HG02943 (cell line): ENCODE measurements around the gene DCAF15.

ENCODE experiments used
- ATAC-seq: cut with Tn5 transposase; IDR thresholded peaks from one replicate; pipeline ENCODE4 v1.9.1; 2021; ENCODE audit warnings: mild to moderate bottlenecking, low read depth, moderate library complexity; ENCODE audit not compliant: unreplicated experiment

DCAF15 gene

DNA sequence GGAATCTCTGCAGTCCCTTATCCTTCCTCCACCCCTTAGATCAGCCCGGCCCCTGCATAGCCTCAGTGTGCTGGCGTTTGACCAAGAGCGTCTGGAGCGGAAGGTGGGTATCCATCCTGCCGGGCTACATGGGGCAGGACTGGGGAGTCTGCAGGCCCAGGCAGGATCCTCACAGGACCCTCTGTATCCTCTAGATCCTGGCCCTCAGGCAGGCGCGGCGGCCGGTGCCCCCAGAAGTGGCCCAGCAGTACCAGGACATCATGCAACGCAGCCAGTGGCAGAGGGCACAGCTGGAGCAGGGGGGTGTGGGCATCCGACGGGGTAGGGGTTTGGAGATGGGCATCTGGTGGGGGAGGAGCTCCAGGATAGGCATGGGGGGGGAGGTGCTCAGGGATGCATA is 23.0 kb upstream of the DCAF15 start:
- ATAC-seq = no peak

DNA sequence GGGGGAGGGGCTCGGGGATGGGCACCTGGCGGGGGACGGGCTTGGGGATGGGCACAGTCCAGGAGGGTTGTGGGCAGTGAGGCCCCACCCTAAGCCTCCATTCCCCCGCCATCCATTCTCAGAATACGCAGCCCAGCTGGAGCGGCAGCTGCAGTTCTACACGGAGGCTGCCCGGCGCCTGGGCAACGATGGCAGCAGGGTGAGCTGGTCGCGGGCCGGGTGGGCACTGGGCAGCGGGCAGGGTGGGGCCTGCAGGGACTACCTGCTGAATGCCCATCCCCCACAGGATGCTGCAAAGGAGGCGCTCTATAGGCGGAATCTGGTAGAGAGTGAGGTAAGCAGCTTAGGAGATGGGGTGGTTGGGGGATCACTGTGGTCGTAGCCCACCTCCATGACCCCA is 22.4 kb upstream of the DCAF15 start:
- no peak for ATAC-seq

DNA sequence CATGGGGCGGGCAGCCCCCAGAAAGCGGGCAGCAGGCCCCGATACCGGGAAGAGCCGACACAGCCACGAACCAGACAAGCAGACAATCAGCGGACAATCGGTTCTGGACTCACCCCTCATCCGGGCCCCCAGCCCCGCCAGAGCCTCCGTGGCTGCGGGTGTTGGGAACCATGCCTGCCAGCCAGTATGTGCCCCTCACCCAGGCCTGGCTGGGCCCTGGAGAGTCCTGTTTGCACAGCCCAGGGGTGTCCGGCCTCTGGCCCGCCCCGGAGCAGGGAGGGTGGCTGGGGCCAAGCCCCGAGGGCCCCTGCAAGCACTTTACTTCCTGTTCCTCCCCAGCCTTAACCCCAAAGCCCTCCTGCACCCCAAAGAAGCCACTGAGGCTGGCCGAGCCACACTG is 21.9 kb upstream of the DCAF15 start:
- no peak for ATAC-seq

DNA sequence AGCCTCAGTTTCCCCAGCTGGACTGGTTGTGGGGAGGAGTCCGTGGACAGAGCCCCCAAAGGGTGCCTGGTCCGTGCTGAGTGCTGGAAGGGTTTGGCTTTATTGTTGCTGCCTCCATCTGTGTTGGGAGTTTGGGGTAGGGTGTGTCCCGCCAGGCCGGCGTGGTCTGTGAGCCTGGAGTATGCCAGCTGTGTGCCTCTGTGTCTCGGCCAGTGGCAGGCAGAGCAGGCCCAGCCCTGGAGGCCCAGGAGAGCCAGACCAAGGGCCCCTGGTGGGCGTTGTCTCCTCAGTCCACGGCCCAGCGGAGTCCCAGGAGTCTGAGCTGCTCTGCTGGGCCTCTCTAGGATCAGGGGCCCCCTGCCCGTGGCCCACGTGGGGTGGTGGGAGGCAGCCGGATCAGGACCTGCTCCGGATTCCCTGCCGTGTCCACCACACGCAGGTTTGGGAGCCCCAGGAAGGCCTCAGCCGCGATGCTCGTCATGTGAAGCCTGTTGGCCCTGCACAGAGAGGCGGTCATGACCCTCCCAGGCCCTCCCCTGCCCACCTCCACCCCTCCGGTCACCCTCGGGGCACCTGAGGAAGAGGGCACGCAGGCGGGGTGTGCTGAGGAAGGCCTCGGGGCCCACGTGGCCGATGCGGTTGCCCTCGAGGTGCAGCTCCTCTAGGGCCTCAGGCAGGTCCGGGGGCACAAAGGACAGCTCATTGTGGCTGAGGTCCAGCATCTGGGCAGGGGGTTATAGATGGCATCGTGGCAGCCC is 20.7 kb upstream of the DCAF15 start:
- no peak for ATAC-seq

DNA sequence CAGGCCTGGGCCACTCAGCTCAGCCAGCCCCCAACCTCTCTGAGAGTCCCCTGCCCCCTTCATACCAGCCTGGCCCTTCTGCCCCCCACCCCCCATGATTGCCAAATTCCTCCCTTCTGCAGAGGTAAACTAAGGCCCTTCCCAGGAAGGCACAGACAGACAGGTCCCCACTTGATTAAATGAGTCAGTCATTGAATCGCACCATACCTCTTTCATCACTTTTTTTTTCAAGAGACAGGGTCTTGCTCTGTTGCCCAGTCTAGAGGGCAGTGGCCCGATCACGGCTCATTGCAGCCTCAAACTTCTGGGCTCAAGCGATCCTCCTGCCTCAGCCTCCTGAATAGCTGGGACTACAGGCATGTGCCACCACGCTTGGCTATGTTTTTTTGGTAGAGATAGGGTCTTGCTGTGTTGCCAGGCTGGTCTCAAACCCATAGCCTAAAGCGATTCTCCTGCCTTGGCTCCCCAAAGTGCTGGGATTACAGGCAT is 20.1 kb upstream of the DCAF15 start:
- no peak for ATAC-seq

DNA sequence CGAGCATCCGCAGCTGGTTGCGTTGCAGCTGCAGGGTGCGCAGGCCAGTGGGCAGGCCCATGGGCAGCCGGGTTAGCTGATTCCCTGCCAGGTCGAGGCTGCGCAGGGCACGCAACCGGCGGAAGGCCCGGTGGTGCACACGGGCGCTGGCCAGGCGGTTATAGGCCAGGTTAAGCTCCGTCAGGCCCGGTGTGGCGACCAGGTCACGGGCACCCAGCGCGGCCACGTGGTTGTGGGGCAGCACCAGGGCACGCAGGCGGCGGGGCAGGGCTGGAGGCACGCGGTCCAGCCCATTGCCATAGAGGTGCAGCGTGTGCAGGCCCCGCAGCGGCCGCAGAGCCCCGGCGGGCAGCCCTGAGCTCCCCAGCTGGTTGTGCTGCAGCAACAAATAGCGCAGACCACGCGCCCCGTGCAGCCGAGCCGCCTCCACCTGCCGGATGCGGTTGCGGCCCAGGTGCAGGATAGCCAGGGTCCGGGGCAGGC is 19.4 kb upstream of the DCAF15 start:
- ATAC-seq = no peak

DNA sequence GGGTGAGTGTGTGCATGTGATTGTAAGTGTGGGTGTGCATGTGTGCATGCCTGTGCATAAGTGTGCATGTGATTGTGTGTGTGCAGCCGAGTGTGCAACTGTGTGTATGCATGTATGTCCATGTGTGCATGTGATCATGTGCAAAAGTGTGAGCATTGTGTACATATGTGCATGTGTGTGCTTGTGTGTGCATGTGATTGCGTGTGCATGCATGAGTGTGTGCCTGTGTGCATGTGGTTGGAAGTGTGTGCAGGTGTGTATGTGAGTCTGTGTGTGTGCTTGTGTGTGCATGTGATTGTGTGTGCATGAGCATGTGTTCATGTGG is 17.6 kb upstream of the DCAF15 start:
- ATAC-seq = no peak

DNA sequence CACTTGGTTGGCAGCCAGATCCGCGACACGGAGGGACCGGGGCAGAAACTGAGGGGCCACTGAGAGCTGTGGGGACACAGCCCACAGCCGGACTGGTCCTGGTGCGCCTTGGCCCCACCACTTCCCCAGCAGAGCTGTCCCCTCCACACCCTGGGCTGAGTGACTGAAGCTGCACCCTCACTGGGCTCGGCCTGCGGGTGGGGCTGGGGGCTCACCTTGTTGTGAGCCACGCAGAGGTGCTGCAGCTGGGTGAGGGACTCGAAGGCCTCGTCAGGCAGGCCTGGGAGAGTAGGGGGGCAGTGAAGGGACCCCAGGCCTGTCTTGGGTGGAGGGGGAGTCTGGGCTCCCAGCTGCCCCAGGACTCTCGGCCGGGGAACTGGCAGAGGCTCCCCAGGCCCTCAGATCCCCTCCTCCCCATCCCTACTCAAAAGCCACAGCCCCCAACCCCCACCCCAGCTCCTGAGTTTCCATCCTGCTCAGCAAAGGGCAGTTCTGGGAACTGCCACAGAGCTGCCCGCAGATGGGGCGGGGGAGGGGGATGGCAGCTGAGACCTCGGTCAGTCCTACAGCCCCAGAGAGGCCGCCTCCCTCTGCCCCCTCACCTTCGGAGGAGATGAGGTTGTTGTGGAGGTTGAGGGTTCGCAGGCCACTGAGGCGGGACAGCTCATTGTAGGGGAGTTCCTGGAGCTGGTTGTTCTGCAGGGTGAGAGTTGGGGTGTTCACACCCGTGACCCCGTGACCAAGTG is 16.4 kb upstream of the DCAF15 start:
- ATAC-seq = no peak

DNA sequence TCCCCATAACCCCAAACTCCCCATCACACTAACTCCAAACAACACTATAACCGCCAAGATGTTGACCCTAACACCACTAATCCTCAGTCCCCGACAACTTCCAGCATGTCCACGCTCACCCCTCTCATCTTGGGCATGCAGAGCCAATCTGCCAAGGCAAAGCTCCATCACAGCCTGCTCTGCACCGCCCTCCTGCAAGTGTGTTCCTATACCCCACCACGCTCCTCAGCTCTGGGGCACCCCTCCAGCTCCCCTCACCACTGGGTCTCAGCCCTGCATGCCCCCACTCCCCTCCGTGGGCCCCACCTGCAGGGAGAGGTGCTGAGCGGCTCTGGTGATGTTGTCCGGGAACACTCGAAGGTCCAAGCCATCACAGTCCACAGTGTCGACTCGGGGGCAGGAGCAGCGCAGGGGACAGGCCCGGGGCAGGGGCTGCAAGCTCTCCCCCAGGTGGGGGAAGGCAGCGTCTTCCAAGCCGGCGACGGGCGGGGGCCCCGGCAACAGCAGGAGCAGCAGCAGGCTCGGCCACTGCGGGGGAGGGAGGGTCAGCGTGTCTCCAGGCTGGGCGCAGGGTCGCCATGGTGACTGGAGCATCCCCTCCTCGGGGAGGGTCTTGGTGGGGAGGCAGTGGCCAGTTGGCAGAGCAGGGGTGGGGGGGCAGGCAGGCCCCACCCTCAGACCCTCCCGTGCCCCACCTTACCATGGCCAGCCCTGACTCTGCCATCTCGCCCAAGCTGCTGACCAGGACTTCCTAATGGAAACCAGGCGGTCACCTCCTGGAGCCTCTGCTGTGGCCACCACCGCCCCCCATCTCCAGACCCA is 14.6 kb upstream of the DCAF15 start:
- ATAC-seq = no peak

DNA sequence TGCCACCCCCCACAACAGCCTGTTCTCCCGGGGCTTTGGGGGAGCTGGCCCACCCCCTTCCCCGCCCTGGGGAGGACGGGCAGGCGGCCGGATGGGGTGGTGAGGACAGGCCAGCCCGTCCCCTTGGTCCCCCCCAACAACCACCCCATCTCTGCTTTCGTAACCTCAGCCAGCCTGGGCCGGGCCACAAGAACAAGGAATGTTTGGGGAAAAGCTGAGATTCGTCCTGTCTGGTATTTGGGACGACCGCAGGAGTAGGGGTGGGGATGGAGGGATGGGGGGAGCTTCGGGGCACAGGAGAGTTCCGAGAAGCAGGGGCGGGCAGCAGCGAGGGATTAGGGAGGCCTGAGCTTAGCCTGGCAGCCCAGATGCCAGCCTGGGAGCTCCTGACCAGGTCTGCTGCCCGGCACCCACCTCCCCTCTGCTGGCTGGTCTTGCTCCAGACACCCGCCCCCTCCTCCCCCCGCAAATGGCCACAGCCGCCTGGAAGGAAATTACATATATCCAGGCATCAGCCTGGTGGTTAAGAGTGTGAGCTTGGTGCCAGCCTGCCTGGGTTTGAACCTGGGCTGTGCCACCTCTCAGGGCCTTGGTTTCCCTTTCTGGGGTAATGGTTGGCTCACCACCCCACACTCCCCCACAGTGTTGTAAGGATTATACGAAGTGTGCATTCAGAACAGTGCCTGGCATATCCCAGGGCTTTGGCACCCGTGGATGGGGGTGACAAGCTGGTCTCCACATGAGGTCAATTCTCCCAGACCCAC is 13.8 kb upstream of the DCAF15 start, which contains the start of gene PODNL1:
Gene PODNL1, minus strand, starts transcription at position 117 of the 764 bp plus-strand sequence. CDS start 236 bp downstream, outside the sequence.
- ATAC-seq = no peak

DNA sequence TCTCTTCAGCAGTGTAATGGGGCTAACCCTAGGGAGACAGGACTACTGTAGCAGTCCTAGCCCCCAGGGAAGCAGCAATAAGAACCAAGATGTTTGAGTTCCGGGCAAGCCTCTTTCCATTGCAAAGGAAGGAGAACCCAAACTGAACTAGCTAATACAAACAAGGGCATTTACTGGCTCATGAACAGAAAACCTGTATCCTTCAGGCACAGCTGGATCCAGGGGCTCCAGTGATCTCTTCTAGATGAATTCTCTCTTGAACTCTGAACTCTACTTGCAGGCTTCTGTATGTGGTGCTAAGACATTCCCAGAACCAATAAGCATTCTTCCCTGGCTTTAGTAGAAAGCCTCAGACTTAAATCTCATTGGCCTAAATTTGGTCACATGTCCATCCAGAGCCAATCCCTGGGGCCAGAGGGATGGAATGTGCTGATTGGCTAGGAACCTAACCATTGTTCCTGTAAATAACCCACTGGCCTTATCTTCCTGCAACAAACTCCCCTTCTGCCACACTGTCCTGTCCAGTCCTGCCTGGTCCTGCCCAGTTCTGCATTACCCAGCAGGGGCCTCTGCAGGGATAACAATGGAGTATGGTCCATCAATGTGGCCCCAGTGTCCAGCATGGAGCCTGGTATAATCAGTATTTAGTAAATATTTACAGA is 10.2 kb upstream of the DCAF15 start:
- no peak for ATAC-seq

DNA sequence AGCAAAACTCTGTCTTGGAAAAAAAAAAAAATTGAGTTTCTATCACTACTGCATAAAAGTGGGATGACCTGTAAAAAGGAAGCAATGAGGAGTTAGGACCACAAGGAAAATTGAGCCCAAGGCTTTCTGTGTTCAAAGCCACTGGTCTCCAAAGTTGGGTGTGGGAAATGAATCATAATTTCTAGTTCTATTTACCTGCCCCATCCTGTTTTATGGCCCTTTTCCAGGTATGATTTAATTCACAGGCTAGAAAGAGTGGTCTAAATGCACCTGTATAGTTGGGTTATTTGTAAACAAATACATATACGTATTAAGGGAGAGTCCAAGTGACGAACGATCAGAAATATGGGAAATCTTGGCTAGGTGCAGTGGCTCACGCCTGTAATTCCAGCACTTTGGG is 5.9 kb upstream of the DCAF15 start:
- no peak for ATAC-seq

DNA sequence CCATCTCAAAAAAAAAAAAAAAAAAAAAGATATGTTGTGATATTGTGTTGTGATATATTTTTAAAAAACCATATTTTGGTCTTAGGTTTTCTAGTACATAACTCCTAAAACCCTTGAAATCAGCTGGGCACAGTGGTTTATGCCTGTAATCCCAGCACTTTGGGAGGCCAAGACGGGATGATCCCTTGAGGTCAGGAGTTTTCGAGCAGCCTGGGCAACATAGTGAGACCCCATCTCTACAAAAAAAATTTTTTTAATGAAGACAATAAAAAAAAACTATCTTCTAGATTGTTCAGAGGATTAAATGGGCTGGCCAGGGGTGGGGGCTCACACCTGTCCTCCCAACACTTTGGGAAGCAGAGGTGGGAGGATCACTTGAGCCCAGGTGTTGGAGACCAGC is 1.3 kb upstream of the DCAF15 start:
- no peak for ATAC-seq

DNA sequence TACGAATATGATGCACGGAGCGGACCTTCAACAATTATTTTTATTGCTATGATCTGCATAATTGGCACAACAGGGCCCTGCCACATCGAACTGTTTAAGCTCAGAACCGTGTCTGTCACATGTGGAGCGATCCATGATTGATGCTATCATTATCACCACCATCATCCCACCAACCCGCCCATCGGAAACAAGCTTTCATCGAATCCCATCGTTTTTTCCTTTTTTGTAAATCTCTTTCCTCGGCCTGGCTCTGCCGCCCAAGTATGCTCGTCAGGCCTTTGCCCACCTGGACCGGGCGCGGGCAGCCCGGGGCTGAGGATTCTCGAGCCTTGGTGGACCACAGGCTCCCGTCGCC is 533 bp upstream of the DCAF15 start:
- ATAC-seq = no peak

DNA sequence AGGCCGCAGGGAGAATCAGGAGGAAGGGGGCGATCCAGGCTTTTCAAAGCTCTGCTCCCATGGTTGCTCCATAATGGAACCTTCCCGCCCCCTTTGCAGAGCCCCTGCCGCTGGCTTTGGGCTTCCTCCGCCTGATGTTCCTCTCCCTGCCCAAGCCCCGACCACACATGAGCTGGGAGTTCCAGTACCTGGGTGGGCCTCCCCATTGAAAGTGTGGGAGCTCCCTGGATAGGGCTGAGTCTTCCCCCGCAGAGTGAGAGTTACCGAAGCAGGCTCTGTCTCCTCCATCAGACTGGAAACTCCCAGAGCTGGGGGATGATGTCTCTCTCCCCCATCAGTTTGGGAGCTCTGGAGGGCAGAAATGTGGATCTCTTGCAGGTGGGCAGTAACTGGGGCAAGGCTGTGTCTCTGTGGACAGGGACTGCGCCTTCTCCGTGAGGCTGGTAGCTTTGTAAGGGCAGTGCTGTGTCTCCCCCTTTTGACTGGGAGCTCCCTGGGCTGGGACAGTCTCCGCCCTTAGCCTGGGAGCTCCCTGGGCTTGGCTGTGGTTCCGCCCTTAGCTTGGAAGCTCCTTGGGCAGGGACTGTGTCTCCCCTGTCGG is 722 bp downstream of the DCAF15 start:
- no peak for ATAC-seq

DNA sequence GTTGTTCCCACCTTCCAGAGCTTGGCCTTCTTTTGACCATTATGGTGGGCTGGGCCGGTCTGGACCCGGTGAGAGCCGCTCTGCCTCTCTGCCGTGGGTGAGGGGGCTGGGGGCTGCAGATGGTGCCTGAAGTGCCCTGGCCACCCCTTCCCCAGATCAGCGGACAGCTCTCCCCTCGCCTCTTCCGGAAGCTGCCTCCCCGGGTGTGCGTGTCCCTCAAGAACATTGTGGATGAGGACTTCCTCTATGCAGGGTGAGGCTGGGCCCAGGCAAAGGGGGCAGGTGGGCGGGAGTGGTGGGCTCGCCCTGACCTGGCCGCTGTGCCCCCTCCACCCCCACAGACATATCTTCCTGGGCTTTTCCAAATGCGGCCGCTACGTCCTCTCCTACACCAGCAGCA is 1.9 kb downstream of the DCAF15 start:
- no peak for ATAC-seq

DNA sequence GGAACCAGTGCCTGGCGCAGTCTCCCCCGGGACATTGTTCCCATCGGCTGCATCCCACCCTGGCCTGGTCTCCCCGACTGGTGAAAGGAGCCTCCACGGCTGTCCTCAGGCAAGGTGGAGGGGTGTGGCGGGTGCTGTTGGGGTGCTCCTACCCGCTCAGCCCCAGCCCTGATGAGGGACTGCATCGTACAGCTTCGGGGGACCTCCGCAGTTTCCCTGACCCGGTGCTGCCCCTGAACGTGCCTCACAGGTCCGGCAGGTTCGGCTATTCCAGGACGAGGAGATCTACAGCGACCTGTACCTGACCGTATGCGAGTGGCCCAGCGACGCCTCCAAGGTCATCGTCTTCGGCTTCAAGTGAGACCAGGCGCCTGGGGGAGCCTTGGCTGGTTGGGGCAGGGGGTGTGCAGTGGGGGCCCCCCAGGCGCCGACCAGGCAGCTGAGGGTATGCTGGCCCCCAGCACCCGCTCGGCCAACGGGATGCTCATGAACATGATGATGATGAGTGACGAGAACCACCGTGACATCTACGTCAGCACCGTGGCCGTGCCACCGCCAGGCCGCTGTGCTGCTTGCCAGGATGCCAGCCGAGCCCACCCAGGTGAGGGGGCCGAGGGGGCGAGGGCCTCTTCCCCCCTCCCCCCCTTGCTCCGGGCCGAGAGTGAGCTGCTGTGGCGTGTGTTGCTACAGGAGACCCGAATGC is 3.5 kb downstream of the DCAF15 start:
- ATAC-seq = no peak

DNA sequence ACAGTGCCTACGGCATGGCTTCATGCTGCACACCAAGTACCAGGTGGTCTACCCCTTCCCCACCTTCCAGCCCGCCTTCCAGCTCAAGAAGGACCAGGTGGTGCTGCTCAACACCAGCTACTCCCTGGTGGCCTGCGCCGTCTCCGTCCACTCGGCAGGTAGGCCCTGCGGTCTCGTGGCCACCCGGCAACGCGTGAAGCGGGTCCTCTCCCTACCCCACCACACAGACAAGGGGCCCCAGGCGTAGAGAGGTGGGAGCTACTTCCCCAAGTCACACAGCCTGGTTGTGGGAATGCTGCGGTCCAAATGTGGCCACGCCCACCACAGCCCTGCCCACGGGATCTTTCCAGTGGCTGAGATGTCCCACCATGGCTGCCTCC is 4.0 kb downstream of the DCAF15 start:
- no peak for ATAC-seq

DNA sequence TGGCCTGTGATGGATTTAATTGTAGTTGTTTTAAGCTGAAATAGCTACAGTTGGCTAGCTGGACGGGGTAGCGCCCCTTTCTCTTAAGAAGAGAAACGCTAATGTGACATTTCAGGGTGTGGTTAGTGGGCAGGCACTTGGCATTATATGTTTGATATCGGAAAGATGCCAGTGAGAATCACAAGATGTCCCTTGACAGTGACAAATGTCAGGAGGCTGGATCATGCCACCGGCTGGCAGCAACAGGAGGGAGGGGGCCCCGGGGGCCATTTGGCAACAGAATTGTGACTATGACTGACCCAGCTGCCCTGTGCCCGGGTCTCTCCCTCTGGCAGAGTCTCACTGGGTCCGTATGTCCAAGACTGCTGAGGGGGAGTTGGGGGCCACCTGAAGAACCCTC is 4.7 kb downstream of the DCAF15 start:
- no peak for ATAC-seq
